Measurements from ENCODE around the gene TP53.
A peak's percentile ranks its signal among the peaks of the same experiment; 100 is the strongest.

Gene TP53

DNA sequence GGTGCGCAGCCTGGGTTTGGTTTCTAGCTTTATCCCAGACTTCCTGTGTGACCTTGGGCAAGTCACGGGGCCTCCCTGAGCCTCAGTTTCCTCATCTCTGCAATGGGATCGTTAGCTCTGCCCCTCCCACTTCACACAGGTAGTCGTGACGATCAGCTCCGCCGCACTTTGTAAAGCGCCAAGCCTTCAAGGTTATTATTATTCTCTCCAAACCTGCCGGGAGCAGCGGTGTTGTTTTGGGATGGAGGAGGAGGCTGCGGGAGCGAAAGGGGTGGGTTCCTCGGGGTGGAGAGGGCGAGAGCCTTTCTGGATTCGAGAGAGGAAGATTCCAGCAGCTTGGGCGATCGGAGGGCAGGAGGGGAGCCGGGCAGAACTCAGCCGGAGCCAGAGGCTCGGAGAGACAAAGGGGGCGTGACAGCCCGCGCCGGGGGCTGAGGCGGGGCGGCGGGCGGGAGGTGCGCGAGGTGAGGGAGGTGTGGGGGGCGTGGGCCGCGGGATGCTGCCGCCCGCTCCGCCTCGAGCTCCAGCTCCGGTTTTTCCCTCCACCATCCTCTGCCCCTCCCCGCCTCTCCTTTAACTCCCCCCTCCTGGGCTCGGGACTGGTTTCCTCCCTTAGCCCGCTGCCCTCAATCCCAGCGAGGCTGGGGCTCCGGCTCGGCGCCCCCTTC is 17.4 kb upstream of the TP53 start, which contains the start of gene EFNB3 (continued):
- TF ChIP-seq ZNF600 (tag by site-specific recombination; IDR thresholded peaks at IDR 0.05), result no peak; the same call in 1 of the 2 replicates
- no peak for TF ChIP-seq ZNF626 (tag by site-specific recombination; IDR thresholded peaks at IDR 0.05)
- peak; percentile 62; the same call in 1 of the 2 replicates for TF ChIP-seq ZFP69B (tag by site-specific recombination; IDR thresholded peaks at IDR 0.05)
- TF ChIP-seq, protein P1, sequence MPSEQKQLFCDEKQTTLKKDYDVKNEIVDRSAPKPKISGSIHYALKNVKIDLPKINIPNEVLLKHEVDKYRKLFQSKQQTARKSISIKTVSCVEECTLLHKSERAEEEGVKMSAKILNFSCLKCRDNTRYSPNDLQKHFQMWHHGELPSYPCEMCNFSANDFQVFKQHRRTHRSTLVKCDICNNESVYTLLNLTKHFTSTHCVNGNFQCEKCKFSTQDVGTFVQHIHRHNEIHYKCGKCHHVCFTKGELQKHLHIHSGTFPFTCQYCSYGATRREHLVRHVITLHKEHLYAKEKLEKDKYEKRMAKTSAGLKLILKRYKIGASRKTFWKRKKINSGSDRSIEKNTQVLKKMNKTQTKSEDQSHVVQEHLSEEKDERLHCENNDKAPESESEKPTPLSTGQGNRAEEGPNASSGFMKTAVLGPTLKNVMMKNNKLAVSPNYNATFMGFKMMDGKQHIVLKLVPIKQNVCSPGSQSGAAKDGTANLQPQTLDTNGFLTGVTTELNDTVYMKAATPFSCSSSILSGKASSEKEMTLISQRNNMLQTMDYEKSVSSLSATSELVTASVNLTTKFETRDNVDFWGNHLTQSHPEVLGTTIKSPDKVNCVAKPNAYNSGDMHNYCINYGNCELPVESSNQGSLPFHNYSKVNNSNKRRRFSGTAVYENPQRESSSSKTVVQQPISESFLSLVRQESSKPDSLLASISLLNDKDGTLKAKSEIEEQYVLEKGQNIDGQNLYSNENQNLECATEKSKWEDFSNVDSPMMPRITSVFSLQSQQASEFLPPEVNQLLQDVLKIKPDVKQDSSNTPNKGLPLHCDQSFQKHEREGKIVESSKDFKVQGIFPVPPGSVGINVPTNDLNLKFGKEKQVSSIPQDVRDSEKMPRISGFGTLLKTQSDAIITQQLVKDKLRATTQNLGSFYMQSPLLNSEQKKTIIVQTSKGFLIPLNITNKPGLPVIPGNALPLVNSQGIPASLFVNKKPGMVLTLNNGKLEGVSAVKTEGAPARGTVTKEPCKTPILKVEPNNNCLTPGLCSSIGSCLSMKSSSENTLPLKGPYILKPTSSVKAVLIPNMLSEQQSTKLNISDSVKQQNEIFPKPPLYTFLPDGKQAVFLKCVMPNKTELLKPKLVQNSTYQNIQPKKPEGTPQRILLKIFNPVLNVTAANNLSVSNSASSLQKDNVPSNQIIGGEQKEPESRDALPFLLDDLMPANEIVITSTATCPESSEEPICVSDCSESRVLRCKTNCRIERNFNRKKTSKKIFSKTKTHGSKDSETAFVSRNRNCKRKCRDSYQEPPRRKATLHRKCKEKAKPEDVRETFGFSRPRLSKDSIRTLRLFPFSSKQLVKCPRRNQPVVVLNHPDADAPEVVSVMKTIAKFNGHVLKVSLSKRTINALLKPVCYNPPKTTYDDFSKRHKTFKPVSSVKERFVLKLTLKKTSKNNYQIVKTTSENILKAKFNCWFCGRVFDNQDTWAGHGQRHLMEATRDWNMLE (tag by site-specific recombination; conservative IDR thresholded peaks at IDR 0.05; ENCODE audit: low read depth), result peak; percentile 26; the same call in 1 of the 2 replicates
- TF ChIP-seq ZNF146 (tag by site-specific recombination; IDR thresholded peaks at IDR 0.05), result no peak
- TF ChIP-seq ZBTB48 (tag by site-specific recombination; IDR thresholded peaks at IDR 0.05), result peak; percentile 79
- TF ChIP-seq ZNF221 (tag by site-specific recombination; IDR thresholded peaks at IDR 0.05; ENCODE audit: borderline replicate concordance), result no peak
- TF ChIP-seq, protein P2, sequence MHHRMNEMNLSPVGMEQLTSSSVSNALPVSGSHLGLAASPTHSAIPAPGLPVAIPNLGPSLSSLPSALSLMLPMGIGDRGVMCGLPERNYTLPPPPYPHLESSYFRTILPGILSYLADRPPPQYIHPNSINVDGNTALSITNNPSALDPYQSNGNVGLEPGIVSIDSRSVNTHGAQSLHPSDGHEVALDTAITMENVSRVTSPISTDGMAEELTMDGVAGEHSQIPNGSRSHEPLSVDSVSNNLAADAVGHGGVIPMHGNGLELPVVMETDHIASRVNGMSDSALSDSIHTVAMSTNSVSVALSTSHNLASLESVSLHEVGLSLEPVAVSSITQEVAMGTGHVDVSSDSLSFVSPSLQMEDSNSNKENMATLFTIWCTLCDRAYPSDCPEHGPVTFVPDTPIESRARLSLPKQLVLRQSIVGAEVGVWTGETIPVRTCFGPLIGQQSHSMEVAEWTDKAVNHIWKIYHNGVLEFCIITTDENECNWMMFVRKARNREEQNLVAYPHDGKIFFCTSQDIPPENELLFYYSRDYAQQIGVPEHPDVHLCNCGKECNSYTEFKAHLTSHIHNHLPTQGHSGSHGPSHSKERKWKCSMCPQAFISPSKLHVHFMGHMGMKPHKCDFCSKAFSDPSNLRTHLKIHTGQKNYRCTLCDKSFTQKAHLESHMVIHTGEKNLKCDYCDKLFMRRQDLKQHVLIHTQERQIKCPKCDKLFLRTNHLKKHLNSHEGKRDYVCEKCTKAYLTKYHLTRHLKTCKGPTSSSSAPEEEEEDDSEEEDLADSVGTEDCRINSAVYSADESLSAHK (tag by site-specific recombination; IDR thresholded peaks at IDR 0.05), result 0 out of 2 replicates have a peak, but pooled peaks have one; percentile 21
- TF ChIP-seq, protein P3, sequence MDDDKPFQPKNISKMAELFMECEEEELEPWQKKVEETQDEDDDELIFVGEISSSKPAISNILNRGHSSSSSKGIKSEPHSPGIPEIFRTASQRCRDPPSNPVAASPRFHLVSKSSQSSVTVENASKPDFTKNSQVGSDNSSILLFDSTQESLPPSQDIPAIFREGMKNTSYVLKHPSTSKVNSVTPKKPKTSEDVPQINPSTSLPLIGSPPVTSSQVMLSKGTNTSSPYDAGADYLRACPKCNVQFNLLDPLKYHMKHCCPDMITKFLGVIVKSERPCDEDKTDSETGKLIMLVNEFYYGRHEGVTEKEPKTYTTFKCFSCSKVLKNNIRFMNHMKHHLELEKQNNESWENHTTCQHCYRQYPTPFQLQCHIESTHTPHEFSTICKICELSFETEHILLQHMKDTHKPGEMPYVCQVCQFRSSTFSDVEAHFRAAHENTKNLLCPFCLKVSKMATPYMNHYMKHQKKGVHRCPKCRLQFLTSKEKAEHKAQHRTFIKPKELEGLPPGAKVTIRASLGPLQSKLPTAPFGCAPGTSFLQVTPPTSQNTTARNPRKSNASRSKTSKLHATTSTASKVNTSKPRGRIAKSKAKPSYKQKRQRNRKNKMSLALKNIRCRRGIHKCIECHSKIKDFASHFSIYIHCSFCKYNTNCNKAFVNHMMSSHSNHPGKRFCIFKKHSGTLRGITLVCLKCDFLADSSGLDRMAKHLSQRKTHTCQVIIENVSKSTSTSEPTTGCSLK (tag by site-specific recombination; IDR thresholded peaks at IDR 0.05), result no peak
- TF ChIP-seq SCRT2 (tag by site-specific recombination; IDR thresholded peaks at IDR 0.05), result no peak; the same call in 1 of the 2 replicates
- peak; percentile 61; the same call in 1 of the 2 replicates for TF ChIP-seq GLIS1 (tag by site-specific recombination; IDR thresholded peaks at IDR 0.05)
- no peak for TF ChIP-seq ZNF423 (tag by site-specific recombination; IDR thresholded peaks at IDR 0.05)
- TF ChIP-seq, protein P4, sequence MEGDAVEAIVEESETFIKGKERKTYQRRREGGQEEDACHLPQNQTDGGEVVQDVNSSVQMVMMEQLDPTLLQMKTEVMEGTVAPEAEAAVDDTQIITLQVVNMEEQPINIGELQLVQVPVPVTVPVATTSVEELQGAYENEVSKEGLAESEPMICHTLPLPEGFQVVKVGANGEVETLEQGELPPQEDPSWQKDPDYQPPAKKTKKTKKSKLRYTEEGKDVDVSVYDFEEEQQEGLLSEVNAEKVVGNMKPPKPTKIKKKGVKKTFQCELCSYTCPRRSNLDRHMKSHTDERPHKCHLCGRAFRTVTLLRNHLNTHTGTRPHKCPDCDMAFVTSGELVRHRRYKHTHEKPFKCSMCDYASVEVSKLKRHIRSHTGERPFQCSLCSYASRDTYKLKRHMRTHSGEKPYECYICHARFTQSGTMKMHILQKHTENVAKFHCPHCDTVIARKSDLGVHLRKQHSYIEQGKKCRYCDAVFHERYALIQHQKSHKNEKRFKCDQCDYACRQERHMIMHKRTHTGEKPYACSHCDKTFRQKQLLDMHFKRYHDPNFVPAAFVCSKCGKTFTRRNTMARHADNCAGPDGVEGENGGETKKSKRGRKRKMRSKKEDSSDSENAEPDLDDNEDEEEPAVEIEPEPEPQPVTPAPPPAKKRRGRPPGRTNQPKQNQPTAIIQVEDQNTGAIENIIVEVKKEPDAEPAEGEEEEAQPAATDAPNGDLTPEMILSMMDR (tag by site-specific recombination; IDR thresholded peaks at IDR 0.05), result no peak
- TF ChIP-seq, protein P5, sequence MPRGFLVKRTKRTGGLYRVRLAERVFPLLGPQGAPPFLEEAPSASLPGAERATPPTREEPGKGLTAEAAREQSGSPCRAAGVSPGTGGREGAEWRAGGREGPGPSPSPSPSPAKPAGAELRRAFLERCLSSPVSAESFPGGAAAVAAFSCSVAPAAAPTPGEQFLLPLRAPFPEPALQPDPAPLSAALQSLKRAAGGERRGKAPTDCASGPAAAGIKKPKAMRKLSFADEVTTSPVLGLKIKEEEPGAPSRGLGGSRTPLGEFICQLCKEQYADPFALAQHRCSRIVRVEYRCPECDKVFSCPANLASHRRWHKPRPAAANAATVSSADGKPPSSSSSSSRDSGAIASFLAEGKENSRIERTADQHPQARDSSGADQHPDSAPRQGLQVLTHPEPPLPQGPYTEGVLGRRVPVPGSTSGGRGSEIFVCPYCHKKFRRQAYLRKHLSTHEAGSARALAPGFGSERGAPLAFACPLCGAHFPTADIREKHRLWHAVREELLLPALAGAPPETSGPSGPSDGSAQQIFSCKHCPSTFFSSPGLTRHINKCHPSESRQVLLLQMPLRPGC (tag by site-specific recombination; IDR thresholded peaks at IDR 0.05), result 0 out of 2 replicates have a peak, but pooled peaks have one; percentile 50
- TF ChIP-seq ZNF830 (tag by site-specific recombination; IDR thresholded peaks at IDR 0.05; ENCODE audit: low read depth), result no peak
- TF ChIP-seq ZBTB20 (tag by site-specific recombination; IDR thresholded peaks at IDR 0.05), result 0 out of 2 replicates have a peak, but pooled peaks have one; percentile 26
- TF ChIP-seq YY2 (tag by site-specific recombination; IDR thresholded peaks at IDR 0.05), result no peak
- TF ChIP-seq ZNF19 (tag by site-specific recombination; IDR thresholded peaks at IDR 0.05; ENCODE audit: low read depth), result no peak
- TF ChIP-seq, protein P6, sequence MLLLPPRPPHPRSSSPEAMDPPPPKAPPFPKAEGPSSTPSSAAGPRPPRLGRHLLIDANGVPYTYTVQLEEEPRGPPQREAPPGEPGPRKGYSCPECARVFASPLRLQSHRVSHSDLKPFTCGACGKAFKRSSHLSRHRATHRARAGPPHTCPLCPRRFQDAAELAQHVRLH (tag by site-specific recombination; IDR thresholded peaks at IDR 0.05), result no peak
- no peak for TF ChIP-seq FEZF1 (tag by site-specific recombination; IDR thresholded peaks at IDR 0.05)
- TF ChIP-seq ZNF211 (tag by site-specific recombination; IDR thresholded peaks at IDR 0.05; ENCODE audit: low read depth), result no peak
- TF ChIP-seq ZNF560 (tag by site-specific recombination; IDR thresholded peaks at IDR 0.05; ENCODE audit: borderline replicate concordance), result no peak
- no peak for TF ChIP-seq ZNF664 (tag by site-specific recombination; IDR thresholded peaks at IDR 0.05)
- TF ChIP-seq ZNF530 (tag by site-specific recombination; IDR thresholded peaks at IDR 0.05; ENCODE audit: low read depth), result no peak
